Cortex of kidney (tissue), 1 donor: ENCODE data around the gene IGDCC3.

ENCODE experiments used
- DNase-seq: peaks from one replicate; lab custom pipeline; 2025; lab: John Stamatoyannopoulos, UW

IGDCC3 gene

DNA sequence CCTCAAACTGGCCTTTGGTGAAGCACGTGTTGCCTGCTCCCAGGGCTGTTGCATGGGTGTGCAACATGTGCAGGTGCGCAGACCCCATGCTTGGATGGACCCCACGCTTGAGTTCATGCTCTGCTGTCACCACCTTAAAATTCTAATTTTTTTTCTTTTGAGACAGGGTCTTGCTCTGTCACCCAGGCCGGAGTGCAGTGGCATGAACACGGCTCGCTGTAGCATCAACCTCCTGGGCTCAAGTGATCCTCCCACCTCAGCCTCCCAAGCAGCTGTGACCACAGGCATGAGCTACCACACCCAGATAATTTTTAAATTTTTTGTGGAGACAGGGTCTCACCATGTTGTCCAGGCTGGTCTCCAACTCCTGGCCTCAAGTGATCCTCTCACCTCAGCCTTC lies 9.1 kb upstream of the IGDCC3 start:
- no peak for DNase-seq

DNA sequence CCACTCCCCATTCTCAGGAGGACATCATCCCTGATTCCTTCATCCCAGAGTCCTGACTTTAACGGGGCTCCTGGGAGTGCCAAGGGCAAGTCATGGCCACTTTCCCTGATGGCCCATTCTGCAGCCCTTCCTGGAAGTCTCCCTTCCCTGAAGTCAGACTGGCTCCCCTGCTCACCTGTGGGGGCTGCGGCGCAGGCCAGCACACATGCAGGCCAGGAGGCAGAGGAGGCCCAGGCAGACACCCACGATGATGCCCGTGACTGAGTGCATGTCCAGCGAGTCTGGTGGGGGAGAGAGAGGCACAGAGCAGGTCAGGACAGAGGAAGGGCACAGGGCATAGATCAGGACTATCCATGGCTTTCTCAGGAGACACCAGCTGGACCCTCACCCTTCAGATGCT lies 8.6 kb upstream of the IGDCC3 start:
- no peak for DNase-seq

DNA sequence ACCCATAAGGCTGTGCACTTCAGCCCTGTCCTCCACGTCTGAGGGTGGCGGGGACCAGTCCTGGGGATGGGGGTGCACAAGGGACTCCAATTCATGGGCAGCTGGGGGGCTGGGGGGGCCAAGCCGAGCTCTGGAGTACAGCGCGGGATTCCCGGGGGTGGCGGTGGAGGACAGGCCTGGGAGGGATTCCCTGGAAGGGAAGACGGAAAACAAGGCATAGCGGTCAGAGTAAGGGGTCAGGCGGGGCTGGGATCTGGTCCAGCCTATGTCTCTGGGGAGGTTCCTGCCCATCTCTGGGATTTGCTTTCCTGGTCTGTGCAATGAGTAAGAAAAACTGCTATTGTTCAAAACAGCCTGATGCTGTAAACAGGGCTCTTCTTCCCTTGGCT lies 8.1 kb upstream of the IGDCC3 start:
- DNase-seq = no peak

DNA sequence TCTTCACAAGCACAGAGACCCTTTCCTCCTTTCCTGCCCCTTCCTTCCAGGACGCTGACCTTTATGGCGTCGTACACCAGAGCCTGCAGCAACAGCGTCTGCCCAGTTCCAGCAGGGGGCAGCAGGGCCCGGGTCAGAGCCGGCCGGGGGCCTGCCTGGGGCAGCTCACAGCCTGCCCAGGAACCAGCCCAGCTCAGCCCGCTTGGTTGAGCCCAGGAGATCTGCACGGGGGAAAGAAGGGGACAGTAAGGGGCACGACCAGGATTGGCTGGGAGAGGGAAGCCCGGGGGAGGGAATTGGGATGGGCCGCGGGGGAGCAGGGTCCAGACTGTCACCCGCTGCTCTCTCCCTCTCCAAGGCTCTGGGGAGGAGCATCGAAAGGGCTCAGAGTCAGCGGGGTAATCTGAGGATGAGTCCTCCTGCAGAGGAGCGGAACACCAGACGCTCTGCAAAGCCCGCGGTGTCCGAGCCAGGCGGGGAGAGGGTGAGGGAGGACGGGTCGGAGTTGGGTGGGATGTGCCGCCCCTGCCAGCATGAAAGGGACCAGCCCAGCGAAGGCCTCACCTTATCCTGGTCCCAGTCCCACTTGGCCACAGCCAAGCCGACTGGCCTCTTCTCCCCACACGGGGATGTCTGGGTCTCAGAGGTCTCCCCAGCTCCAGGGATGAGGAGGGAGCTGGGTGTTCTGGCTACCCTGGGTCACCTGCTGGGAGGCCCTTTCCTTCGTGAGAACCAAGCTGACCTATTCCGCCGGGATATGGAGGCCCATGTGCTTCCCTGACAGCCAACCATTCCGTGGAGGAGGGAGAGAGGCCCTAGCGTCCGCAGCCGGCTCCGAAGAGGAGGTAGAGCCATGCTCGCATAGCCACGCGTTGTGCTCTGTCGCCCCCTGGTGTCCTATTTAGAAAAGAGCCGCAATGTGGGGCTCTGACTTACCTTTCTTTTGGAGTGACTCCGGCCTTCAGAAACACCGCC lies 7.4 kb upstream of the IGDCC3 start:
- no peak for DNase-seq

DNA sequence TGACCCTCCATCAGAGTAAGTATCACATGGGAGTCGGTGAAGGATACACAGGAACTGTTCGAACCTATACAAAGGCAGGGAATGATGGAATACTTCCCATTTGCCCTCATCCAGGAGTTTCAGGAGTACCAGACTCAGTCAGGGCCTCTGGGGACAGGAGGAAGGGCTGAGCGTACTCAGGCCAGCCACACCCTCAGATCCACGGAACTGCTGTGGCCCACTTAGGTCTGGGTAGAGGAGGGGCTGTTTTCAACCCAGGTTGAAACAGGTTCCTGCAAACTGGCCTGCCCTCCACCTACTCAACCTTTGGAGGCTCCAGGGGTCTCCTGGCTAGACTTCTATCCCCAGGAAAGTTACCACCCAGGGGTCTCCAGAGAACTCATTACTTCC lies 6.7 kb upstream of the IGDCC3 start:
- no peak for DNase-seq

DNA sequence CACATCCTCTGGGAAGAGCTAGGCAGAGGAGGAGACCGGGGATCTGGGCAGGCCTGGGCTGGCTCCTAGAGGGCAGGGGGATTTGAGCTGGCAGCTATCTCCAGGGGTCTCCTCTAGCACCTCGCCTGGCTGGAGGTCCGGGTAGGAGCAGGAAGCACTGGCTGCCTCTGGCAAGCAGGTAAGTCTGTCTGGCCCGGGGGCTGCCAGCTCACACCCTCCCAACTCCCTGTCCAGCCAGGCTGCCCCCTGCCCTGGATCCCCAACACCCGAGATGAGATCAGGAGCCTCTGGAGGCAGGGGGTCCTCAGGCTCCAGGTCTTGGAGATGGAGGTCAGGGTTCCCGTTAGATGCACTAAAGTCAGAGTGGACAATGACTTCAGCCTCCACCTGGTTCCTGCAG lies 6.2 kb upstream of the IGDCC3 start:
- DNase-seq = no peak

DNA sequence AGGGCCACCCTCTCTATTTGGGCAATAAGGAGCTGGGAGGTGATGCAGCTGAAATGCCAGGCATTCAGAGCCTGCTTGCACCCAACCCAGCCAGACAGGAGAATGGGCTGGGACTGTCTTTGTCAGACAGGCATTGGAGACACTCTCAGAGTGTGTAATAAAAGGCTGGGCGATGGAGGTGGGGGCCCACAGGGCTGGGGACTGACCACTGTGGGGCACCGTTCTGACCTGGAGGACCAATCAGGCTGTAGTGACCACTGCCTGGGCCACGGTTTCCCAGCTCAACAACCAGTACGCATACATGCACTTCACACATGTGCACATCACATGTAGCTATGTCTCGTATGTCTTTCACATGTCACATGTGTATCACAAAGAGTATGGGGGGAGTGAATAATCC lies 5.7 kb upstream of the IGDCC3 start:
- DNase-seq = no peak

DNA sequence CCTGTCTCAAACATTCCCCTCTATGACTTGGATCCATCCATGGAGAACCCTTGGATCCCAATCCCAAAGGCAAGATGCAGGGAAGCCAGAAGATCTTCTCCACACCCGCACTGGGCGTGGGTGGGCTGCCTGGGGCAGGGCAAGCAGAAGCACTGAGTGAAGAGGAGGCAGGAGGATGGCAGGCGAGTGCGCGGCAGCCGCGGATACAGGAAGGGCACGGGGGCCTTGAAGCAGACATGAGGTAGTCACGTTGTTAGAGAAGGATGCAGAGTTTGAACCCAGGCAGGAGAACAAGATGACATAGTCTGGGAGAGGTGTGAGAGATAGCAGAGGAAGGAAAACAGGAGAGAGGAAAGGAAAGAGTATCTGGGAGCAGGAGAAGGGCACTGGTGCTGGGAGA lies 5.1 kb upstream of the IGDCC3 start:
- no peak for DNase-seq

DNA sequence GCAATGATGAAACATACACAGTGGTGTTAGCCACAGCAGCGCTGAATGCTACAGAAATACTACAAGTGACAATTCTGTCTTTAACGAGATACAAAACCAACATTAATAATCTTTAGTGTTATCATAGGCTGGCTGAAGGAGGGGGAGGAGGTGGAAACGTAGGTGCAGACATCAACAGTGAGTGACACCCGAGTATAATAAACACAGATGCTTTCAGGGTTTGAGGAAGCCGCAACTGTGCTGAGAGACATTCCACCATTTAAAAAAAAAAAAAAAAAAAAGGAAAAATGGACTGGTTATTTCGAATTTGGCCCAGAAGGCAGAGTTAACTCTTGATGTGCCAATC lies 4.3 kb upstream of the IGDCC3 start:
- no peak for DNase-seq

DNA sequence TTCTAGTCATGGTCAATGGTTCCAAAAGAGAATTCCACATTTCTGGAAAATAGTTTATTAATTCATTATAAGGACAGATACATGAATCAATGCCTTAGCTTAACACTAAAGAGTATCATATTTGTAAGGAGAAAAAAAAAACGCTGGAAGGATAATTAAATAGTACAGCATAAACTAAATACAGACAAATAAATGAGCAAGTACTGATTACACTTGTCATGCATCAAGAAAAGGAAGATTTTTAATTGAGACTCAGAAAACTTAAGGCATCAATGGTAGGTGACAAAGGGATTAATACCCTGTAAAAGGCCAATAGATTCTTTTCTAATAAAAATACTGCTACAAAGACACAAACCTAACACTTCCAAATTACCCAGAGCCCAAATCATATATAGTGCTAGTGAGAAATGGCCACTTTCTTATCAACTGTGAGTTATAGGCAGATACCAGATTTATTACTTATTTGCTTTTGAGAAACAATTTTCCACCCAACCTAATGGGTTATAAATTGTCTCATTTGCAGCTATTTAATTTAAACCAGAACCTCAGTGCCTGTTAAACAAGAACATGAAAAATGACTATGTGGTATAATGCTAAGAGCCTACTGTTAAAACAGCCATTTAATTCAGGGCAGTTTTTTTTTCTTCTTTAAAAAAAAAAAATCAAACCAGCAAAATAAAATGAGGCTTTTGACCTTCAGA lies 3.8 kb upstream of the IGDCC3 start:
- DNase-seq = no peak

DNA sequence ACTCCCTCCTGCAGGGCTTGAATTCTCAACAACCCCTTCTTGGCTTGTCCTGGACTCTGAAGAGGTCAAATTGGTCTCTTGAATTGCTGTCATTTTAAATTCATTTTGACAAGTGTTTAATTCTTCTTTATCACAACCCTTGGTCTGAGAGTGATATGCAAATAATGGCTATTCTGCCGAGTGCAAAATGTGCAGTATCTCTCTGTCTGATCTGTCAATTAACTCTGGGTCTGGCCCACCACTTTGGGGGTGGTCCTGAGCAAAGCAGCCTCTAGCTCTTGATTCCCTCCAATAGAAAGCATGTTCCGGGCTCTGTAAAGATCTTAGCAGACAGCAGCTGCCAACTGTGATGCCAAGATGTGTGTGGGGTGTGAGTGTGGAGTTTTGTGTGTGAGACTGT lies 2.2 kb upstream of the IGDCC3 start:
- no peak for DNase-seq

DNA sequence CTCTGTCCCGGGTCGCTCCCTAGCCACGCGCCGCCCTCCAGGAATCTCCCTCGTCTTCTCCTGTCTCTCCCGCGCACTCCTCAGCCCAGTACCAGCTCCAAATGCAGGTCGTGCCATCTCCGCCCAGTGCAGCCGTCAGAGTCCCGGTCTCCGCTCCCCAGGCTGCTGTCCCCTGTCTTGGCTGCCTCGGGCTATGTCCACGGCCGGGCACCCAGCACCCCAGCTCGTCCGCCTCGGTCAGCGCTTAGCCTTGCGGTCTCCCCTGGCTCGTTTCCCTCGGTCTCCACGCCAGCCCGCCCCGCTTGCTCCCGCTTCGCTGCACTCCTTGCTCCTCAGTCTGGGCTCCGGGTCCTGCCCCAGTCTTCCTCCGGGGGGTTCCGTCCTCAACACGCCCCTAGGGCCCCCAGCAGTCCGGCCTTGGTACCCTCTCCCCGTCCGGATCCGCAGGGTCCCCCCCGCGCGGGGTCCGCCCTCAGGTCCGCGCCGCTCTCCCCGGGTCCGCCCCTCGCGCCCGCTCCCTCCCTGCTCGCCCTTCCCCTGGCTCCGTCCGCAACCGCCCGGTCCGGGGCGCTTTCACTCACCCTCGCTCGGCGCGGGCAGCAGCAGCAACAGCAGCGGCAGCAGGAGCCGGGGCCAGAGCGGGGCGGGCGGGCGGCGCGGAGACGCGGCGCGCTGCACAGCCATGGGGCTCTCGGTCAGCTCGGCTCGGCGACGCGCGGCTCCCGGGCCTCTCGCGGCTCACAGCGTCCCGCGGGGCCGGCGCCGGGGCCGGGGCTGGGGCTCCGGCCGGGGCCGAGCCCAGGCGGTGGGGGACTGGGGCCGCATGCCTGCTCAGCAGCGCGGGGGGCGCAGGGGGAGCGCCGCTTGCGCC lies 462 bp downstream of the IGDCC3 start:
- no peak for DNase-seq

DNA sequence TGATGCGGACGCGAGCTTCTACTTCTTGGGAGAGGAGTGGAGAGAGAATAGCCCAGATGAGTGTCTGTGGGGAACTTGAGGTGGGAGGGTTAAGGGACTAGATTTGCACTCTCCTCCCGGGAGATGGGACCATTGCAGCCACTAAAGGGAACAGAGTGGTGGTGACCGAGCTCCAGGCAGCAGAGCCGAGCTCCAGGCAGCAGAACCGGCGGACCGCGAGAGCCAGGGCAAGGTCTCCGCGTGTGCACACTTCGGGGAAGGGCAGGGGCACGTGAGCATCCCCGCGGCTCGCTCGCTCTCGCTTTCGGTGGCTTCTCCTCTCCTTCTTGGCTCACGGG lies 1.1 kb downstream of the IGDCC3 start:
- DNase-seq = no peak

DNA sequence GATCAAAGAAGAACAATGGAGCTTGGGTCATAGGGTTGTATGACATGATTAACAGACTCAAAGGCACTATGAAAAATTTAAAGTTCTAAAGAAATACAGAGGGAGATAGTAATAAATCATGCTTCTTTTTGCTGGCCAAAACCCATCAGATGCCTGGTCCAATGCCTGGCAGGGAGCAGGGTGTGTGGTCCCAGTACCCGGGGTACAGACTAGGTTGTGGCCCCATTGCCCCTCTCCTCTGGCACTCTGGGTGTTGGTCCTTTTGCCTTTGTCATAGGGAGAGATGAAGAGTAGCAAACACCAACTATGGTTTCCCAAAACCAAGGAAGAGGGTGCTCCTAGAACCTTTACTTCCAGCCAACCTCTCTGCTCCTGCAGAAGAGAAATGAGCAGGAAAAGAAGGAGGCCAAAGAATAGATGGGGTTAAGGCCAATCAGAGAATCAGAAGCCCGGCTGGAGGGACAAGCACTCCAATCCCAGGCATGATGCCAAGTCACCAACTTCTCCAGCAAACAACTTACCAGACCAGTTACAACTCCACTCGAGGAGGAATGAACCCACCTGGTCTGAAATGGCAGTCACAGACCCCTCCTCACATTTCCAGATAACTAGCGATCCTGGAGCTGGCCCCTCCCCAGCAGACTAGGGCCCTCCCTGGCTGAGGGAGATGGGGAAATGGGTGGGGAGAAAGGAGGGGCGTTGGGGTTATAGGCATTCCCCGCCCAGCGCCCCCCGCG lies 1.8 kb downstream of the IGDCC3 start:
- DNase-seq = no peak

DNA sequence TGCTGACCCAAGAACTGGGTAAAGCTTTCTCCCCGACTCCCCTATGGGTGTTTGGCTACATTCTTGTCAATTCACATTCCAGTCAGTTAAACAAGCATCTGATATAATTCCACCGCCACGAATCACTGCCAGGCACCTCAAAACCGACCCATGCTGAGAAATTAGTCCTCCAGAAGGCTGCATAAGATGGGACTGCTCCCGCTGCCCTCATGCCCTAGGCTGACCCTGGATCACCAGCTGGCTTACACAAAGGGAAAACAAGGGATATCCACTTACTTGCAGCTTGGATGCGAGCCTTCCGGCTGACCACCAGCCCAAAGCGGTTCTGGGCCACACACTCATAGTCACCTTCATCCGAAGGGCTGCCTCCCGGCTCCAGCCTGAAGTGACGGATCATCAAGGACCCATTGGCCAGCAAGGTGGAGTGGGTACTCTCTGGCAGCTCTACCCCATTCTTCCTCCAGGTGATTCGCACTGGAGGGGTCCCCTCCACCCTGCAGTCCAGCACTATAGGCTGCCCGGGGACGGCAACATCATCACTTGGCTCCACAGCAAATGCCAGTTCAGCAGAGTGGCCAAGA lies 2.9 kb downstream of the IGDCC3 start:
- DNase-seq = no peak

DNA sequence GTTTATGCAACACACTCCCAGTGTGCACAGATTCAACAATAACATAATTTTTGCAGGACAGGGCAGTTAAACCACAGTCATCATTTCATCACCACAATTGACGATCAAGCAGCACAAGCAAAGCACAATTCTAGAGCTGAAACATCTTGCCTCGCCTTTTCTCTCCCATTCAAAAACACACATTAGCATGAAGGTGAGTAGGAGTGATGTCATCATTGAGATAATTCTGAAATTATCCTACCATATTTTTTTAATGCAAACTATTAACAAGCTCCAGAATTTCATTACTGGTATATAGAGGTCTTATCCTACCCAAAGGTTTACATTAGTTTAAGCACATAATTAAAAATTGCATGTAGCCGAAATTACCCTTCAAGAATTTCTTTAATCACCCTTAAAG lies 3.5 kb downstream of the IGDCC3 start:
- DNase-seq = no peak

DNA sequence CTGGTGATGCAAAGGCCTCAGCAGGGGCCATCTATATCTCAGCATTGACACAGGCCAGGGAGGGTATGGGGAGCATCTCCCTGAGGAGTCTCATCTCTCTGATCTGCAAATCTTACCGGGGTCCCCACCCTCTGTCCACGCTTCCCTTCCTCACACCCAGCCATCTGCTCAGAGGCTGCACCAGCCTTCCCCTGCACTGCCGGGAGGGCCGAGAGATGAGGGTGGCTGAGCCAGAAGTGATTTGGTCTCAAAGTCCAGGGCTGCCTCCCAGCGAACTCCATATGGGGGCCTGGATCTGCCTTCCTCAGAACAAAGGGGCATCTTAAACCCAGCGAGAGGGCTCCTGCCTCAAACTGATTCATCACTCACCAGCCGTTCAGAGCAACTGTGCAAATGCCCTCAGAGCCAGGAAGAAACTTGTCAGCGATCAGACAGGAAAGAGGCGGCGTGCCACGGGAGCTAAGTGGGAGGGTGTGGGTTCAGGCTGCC lies 4.6 kb downstream of the IGDCC3 start:
- no peak for DNase-seq

DNA sequence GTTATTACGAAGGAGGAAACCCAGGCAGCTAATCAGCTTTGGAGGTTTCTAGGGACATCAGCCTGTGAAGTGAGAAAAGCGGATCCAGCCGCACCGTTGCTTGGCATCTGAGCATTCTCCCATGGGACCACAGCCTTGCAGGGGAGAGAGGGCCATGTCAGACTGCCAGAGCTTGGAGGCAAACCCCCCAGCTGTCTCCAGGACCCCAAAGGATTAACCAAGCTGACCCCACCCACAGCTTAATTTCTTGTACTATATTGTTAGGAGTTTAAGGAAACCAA lies 5.1 kb downstream of the IGDCC3 start:
- no peak for DNase-seq

DNA sequence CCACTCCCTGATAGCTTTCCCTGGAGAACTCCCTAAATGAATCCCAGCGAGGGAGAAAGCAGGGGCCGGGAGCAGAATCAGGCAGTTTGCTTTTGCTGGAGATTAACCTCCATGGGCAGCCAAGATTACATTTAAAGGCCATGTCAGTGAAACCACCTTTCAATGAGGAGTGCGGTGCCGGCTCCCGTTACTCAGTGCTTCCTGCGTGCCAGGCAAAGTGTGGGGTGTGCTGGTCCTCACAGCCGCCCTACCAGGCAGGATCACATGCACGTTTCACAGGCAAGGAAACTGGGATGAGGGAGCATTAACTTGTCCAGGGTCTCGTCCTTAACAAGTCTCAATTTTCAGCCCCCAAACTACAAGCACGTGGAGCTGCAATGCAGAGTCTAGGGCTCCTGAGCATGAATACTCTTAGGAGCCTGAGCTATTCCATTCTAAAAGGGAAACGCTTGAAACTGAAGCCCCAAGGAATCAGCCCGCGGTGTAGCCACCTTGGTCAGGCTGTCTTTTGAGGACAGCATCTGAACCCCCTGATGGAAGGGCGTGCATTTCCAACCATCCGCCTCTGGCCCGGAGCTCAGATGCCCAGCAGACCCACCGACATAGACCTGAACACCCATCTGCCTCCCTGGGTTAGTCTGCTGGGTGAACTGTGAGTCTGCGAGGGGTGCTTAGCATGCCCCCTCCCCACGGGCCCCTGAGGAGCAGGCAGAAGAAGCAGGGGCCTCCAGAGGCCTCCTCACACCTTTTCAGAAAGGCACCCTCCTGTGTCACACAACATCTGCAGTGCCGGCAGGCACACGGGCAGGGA lies 5.6 kb downstream of the IGDCC3 start:
- DNase-seq = no peak

DNA sequence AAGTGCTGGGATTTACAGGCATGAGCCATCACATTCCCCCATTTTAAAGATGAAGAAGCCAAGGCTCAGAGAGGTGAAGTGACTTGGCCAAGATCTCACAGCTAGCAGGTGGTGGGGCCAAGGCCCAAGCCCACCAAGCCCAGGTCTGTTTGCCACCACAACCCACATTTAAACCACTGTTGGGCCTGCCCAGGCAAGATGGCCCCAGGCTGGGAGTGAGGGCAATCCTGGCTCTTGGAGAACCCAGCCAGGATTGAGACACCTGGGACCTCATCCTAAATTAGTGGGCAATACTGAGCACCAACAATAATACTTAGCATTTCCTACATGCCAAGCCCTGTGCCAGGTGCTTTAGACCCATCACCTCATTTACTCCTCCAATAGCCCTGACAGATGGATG lies 6.9 kb downstream of the IGDCC3 start:
- DNase-seq = no peak

DNA sequence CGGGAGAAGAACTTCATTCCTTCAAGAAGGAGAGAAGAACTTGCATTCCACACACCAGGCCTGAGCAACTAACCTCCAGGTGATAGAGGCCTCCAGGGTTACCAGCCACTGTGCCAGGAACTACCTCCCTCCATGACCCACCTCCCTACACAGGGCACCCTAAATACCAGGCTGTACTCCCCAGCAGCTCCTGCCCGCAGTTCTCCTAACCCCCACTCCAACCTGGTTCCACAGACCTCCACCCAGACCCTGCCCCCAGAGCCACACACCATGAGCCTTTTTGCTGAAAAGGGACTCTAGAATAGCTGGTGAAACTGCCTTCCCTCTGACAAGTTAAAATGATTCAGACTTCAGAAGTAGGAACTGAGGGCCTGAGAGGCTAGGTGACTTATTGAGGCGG lies 8.2 kb downstream of the IGDCC3 start:
- DNase-seq = no peak
